ENCODE measurements around the gene KCNN3.

DNA sequence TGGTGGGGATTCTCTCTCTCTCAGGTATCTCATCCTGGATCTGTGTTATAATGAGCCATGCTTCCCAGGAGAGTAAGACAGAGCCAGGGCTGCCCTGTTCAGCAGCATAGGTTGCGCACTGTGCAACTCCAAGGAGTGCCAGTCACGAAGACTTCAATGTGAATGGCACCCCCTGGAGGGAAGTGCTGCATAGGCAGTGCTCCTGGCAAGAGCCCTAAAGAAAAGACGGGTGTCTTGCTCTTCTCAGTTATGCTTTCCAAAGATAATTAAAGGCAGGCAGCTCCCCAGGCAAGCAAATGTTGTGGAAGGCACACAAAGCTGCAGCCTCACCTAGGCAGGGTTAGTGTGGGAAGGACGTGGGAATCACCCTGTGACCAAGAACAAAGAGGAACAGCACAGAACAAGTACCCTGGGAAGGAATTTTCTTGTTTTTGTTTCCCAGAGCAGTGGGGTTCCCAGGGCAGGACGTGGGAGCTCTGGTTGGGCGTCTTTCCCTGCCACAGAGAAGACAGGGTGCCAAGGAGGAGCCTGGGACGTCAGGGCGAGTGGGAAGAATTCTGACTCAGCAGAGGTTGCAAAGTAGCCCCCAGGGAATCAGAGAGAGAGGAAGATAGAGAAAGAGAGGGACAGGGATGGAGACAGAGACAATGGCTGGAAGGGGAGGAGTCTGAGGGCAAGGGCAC is 120.9 kb downstream of the KCNN3 start:
- TF ChIP-seq, protein P1, sequence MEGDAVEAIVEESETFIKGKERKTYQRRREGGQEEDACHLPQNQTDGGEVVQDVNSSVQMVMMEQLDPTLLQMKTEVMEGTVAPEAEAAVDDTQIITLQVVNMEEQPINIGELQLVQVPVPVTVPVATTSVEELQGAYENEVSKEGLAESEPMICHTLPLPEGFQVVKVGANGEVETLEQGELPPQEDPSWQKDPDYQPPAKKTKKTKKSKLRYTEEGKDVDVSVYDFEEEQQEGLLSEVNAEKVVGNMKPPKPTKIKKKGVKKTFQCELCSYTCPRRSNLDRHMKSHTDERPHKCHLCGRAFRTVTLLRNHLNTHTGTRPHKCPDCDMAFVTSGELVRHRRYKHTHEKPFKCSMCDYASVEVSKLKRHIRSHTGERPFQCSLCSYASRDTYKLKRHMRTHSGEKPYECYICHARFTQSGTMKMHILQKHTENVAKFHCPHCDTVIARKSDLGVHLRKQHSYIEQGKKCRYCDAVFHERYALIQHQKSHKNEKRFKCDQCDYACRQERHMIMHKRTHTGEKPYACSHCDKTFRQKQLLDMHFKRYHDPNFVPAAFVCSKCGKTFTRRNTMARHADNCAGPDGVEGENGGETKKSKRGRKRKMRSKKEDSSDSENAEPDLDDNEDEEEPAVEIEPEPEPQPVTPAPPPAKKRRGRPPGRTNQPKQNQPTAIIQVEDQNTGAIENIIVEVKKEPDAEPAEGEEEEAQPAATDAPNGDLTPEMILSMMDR (IDR thresholded peaks at IDR 0.05; ENCODE audit: poor library complexity, severe bottlenecking): peak; percentile 13
- TF ChIP-seq EZH2 (IDR thresholded peaks at IDR 0.05; ENCODE audit: borderline replicate concordance, insufficient read depth, low read length, poor library complexity, severe bottlenecking) (no peak), POLR2AphosphoS5 (IDR thresholded peaks at IDR 0.05) (no peak)
- TF ChIP-seq, protein P2, sequence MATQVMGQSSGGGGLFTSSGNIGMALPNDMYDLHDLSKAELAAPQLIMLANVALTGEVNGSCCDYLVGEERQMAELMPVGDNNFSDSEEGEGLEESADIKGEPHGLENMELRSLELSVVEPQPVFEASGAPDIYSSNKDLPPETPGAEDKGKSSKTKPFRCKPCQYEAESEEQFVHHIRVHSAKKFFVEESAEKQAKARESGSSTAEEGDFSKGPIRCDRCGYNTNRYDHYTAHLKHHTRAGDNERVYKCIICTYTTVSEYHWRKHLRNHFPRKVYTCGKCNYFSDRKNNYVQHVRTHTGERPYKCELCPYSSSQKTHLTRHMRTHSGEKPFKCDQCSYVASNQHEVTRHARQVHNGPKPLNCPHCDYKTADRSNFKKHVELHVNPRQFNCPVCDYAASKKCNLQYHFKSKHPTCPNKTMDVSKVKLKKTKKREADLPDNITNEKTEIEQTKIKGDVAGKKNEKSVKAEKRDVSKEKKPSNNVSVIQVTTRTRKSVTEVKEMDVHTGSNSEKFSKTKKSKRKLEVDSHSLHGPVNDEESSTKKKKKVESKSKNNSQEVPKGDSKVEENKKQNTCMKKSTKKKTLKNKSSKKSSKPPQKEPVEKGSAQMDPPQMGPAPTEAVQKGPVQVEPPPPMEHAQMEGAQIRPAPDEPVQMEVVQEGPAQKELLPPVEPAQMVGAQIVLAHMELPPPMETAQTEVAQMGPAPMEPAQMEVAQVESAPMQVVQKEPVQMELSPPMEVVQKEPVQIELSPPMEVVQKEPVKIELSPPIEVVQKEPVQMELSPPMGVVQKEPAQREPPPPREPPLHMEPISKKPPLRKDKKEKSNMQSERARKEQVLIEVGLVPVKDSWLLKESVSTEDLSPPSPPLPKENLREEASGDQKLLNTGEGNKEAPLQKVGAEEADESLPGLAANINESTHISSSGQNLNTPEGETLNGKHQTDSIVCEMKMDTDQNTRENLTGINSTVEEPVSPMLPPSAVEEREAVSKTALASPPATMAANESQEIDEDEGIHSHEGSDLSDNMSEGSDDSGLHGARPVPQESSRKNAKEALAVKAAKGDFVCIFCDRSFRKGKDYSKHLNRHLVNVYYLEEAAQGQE (IDR thresholded peaks at IDR 0.05; ENCODE audit: borderline replicate concordance): no peak
